Measurements from ENCODE around the gene FRS2. TPM values are rescaled to one million over a fixed set of nuclear protein-coding genes. Genes with fewer than 3 reads are reported as not detected.
A peak's percentile ranks its signal among the peaks of the same experiment; 100 is the strongest.

The FRS2 gene
- polyA plus RNA-seq, 6 donors from 2014 or later: 18.0 to 31.4 (median 28.3) TPM

- DNase-seq (no peak), ATAC-seq (ENCODE audit: low read depth in 2 of 2) (no peak)
- Mint-ChIP-seq H3K27me3 (no peaks in the 10 kb centered on the region), H3K4me3 (no peak overlapping the region), H3K4me1 (no peaks in the 10 kb centered on the region), H3K27ac (peak overlapping the region in 3 of 6 donors; percentile 1 to 83 (median 41)), H3K9me3 (no peaks in the 10 kb centered on the region), H3K36me3 (no peaks in the 10 kb centered on the region)
Observed at GRCh38 chr12:69566603-69567002, 96.4 kb downstream of the FRS2 start.

DNA sequence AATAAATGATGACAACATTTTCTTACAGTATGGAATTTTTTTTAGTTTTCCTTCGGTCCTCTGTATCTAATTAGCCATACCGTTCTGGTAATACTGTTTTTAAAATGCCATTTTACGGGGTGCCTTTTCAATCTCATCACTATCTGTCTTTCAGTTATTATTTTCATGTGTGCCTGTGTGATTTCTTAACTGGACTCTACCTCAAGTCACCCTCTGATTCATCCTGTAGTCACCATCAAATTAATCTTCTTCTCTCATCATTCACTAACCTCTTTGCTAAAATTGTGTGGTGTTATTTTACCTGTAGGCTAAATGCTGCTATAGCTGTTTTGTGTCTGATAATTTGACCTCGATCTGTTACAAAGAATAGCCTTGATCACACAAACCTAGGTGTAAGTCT, 99.0 kb downstream of the FRS2 start:
- peaks cover 0 to 10% of the 10 kb centered on the region in 2 donors for H3K36me3 Mint-ChIP-seq
- ATAC-seq (ENCODE audit: low read depth in 2 of 2): no peak
- no peak for DNase-seq
- no peaks in the 10 kb centered on the region for H3K4me1 Mint-ChIP-seq
- H3K4me3 Mint-ChIP-seq: no peak overlapping the region
- H3K27ac Mint-ChIP-seq: peak overlapping the region in 4 of 6 donors; percentile 42 to 89 (median 72)
- H3K27me3 Mint-ChIP-seq: no peaks in the 10 kb centered on the region
- H3K9me3 Mint-ChIP-seq: no peaks in the 10 kb centered on the region

DNA sequence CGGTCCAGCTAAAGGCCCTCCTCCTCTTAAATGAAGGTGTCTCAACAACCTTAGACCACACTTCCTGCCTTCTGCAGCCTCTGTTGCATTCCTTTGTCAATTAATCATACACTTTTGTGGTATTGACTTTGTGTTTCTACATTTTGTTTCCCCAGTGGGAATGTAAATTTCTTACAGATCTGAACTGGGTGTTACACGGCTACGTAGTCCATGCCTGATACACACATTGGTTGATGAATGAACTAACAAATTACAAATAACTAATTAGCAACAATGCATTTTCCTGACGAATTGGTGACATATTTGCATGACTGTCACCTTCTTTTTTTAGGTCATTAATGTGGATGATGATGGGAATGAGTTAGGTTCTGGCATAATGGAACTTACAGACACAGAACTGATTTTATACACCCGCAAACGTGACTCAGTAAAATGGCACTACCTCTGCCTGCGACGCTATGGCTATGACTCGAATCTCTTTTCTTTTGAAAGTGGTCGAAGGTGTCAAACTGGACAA, 99.9 kb downstream of the FRS2 start:
- H3K9me3 Mint-ChIP-seq: no peaks in the 10 kb centered on the region
- no peaks in the 10 kb centered on the region for H3K27me3 Mint-ChIP-seq
- H3K4me3 Mint-ChIP-seq: no peak overlapping the region
- DNase-seq: no peak
- peak overlapping the region in 4 of 6 donors; percentile 42 to 91 (median 83) for H3K27ac Mint-ChIP-seq
- peaks cover 0 to 16% of the 10 kb centered on the region in 2 donors for H3K36me3 Mint-ChIP-seq
- no peaks in the 10 kb centered on the region for H3K4me1 Mint-ChIP-seq
- ATAC-seq (ENCODE audit: low read depth in 2 of 2): no peak

DNA sequence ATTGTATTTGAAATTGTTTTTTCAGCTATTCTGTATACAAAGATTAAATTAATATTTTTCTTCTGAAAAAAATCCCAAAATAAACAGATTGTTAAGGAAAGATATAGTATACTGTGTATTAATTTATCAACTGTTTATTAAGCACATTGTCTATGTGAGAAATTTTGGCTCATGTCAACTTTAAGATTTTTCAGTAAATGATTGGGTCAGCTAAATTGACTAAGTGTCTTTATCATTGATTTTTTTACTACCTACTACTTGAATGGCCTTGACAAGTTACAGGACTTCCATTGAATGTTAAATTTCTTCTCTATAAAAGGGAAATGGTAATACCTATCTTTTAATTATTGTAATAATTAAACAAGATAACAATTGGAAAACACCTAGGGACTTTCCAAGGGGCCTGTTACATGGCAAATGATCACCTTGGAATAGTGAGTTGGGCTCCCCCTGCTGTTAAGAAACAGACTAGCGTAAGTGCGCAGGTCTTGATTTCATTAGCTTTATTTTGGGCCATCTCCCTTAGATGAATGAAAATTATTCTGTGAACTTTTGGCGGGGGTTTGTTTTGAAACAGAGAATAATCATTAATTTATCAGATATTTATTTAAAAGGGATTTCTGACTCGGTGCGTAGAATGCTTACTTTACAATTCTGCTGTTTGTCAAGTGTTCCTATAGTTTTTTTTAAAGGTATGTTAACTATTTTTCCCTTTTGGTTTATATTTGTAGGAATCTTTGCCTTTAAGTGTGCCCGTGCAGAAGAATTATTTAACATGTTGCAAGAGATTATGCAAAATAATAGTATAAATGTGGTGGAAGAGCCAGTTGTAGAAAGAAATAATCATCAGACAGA, 100.6 kb downstream of the FRS2 start:
- Mint-ChIP-seq H3K36me3 (peaks cover 0 to 16% of the 10 kb centered on the region in 2 donors), H3K9me3 (no peaks in the 10 kb centered on the region), H3K4me1 (no peaks in the 10 kb centered on the region), H3K27ac (peak overlapping the region in 5 of 6 donors; percentile 22 to 88 (median 83)), H3K4me3 (no peak overlapping the region), H3K27me3 (no peaks in the 10 kb centered on the region)
- peak; percentile 97 to 98 for ATAC-seq (ENCODE audit: low read depth in 2 of 2)
- DNase-seq: peak; percentile 62

DNA sequence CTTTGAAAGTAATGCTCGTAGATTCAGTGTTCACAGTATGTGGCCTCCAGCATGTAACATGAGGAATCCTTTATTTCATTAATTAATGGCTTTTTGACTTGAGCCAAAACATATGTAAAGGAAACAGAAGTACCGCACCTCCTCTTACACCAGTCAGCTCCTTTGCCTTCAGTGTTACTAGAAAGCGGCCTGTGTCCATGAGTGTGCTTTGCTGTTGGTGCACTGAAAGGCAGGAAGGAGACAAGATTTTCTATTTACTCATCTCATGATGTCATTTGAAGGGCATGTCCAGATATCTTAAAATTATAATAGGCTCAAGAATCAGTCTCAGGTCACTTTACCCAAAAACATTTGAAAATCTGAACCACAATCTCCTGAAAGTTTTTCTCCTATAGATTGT, 105.2 kb downstream of the FRS2 start:
- Mint-ChIP-seq H3K9me3 (no peaks in the 10 kb centered on the region), H3K4me3 (no peak overlapping the region), H3K27ac (no peak overlapping the region), H3K27me3 (no peaks in the 10 kb centered on the region), H3K36me3 (peaks cover 0 to 16% of the 10 kb centered on the region in 2 donors), H3K4me1 (peaks cover 0 to 8% (median 0%) of the 10 kb centered on the region in 3 donors)
- ATAC-seq (ENCODE audit: low read depth in 2 of 2): no peak
- no peak for DNase-seq

- H3K9me3 Mint-ChIP-seq: peaks cover 0 to 1% (median 0%) of the 10 kb centered on the region in 7 donors
- ATAC-seq (ENCODE audit: low read depth in 2 of 2): no peak
- H3K4me3 Mint-ChIP-seq: no peak overlapping the region
- H3K36me3 Mint-ChIP-seq: peaks cover 0 to 11% of the 10 kb centered on the region in 2 donors
- DNase-seq: no peak
- H3K4me1 Mint-ChIP-seq: peaks cover 0 to 8% (median 0%) of the 10 kb centered on the region in 3 donors
- H3K27ac Mint-ChIP-seq: peak overlapping the region in 1 of 6 donors; percentile 8
- H3K27me3 Mint-ChIP-seq: no peaks in the 10 kb centered on the region
Observed at GRCh38 chr12:69578283-69578682, 108.1 kb downstream of the FRS2 start.

DNA sequence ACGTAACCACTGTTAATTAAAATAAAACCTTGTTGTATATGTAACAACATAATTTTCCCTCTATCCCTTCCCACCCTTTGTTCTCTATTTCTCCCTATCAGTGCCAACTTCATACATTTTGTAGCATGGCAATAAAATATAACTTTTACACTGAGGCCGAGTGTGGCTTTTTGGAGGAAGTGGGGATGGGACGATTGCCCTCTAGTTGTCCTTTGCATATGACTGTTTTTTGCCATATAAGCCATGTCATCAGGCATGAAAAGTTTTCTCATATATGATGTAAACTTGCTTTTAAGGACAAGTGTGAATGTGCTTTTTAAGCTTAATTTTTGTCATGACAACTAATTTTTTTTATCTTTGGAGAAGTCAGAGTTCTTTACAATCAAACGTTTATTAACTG, 108.8 kb downstream of the FRS2 start:
- peaks cover 0 to 8% of the 10 kb centered on the region in 2 donors for H3K36me3 Mint-ChIP-seq
- ATAC-seq (ENCODE audit: low read depth in 2 of 2): no peak
- no peak overlapping the region for H3K27ac Mint-ChIP-seq
- H3K4me3 Mint-ChIP-seq: no peak overlapping the region
- peaks cover 0 to 8% (median 0%) of the 10 kb centered on the region in 3 donors for H3K4me1 Mint-ChIP-seq
- no peak for DNase-seq
- H3K9me3 Mint-ChIP-seq: peaks cover 0 to 1% (median 0%) of the 10 kb centered on the region in 7 donors
- H3K27me3 Mint-ChIP-seq: no peaks in the 10 kb centered on the region

- Mint-ChIP-seq H3K27me3 (no peaks in the 10 kb centered on the region), H3K4me3 (peak overlapping the region in 1 of 8 donors; percentile 17), H3K36me3 (no peaks in the 10 kb centered on the region), H3K4me1 (peaks cover 0 to 8% (median 3%) of the 10 kb centered on the region in 3 donors), H3K27ac (no peak overlapping the region), H3K9me3 (peaks cover 0 to 1% (median 0%) of the 10 kb centered on the region in 7 donors)
- ATAC-seq (ENCODE audit: low read depth in 2 of 2): no peak
- DNase-seq: no peak
Observed at GRCh38 chr12:69580074-69580473, 109.9 kb downstream of the FRS2 start.

GRCh38 chr12:69583203-69583602, 113.0 kb downstream of the FRS2 start:
- Mint-ChIP-seq H3K4me1 (peaks cover 9 to 16% (median 14%) of the 10 kb centered on the region in 3 donors), H3K4me3 (peak overlapping the region in 1 of 8 donors; percentile 99), H3K27ac (no peak overlapping the region), H3K27me3 (no peaks in the 10 kb centered on the region), H3K36me3 (no peaks in the 10 kb centered on the region), H3K9me3 (peaks cover 0 to 1% (median 0%) of the 10 kb centered on the region in 7 donors)
- ATAC-seq (ENCODE audit: low read depth in 2 of 2) (no peak), DNase-seq (no peak)

- H3K27ac Mint-ChIP-seq: peak within 1 kb of the TSS; percentile 97 to 99 (median 98)
- no peaks in the 10 kb centered on the region for H3K27me3 Mint-ChIP-seq
- peak; percentile 89 to 91 for ATAC-seq (ENCODE audit: low read depth in 2 of 2)
Observed at GRCh38 chr12:69585189-69586062, 115.2 kb downstream of the FRS2 start, which contains the start of gene CCT2. CCT2 (plus strand) TSS chr12:69585459; CDS start chr12:69585522, 63 bp downstream.

DNA sequence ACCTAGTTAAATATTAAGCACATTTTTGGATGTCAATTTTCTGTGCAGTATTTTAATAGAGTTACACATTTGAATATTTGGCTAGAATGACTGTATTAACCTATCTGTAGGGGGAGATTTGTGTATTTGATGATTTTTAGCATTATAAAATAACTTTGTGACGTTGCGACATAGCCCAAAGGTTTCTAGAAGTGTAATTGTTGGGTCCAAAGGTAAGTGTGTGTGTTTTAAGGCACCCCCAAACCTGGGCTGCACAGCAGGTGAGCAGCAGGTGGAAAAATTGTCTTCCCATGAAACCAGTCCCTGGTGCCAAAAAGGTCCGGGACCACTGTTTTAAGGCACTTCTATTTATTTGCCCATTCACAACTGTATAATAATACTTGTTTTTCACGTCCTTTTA, 118.3 kb downstream of the FRS2 start:
- peaks cover 7 to 20% (median 14%) of the 10 kb centered on the region in 3 donors for H3K4me1 Mint-ChIP-seq
- H3K27ac Mint-ChIP-seq: peak overlapping the region in 1 of 6 donors; percentile 9
- no peaks in the 10 kb centered on the region for H3K27me3 Mint-ChIP-seq
- DNase-seq: no peak
- peak overlapping the region in 2 of 8 donors; percentile 44 to 65 for H3K4me3 Mint-ChIP-seq
- ATAC-seq (ENCODE audit: low read depth in 2 of 2): no peak
- no peaks in the 10 kb centered on the region for H3K9me3 Mint-ChIP-seq
- H3K36me3 Mint-ChIP-seq: peaks cover 0 to 14% of the 10 kb centered on the region in 2 donors

More at GRCh38 chr12:69585189-69586062, 115.2 kb downstream of the FRS2 start, which contains the start of gene CCT2:
- peaks cover 0 to 1% (median 0%) of the 10 kb centered on the region in 7 donors for H3K9me3 Mint-ChIP-seq
- DNase-seq: peak; percentile 94
- peaks cover 0 to 8% of the 10 kb centered on the region in 2 donors for H3K36me3 Mint-ChIP-seq
- H3K4me3 Mint-ChIP-seq: peak within 1 kb of the TSS; percentile 95 to 99 (median 98)
- H3K4me1 Mint-ChIP-seq: peaks cover 7 to 16% (median 9%) of the 10 kb centered on the region in 3 donors

DNA sequence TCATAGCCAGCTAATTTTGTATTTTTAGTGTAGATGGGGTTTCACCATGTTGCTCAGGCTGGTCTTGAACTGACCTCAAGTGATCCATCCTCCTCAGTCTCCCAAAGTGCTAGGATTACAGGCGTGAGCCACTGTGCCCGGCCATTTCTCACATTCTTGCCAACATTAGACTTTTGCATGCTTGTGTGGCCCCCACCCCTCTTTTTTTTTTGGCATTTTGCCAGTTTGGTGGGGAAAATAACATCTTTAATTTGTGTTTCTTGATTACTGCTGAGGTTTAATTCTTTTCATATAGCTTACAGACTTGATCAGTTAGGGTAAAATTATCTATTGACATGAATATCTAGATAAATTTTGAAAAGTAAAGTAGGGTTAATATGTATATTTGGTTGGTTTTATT, 118.9 kb downstream of the FRS2 start:
- H3K27me3 Mint-ChIP-seq: no peaks in the 10 kb centered on the region
- DNase-seq (no peak), ATAC-seq (ENCODE audit: low read depth in 2 of 2) (no peak)
- no peaks in the 10 kb centered on the region for H3K9me3 Mint-ChIP-seq
- H3K36me3 Mint-ChIP-seq: peaks cover 0 to 14% of the 10 kb centered on the region in 2 donors
- peak overlapping the region in 1 of 6 donors; percentile 47 for H3K27ac Mint-ChIP-seq
- H3K4me1 Mint-ChIP-seq: peaks cover 7 to 20% (median 14%) of the 10 kb centered on the region in 3 donors
- peak overlapping the region in 2 of 8 donors; percentile 44 to 65 for H3K4me3 Mint-ChIP-seq

DNA sequence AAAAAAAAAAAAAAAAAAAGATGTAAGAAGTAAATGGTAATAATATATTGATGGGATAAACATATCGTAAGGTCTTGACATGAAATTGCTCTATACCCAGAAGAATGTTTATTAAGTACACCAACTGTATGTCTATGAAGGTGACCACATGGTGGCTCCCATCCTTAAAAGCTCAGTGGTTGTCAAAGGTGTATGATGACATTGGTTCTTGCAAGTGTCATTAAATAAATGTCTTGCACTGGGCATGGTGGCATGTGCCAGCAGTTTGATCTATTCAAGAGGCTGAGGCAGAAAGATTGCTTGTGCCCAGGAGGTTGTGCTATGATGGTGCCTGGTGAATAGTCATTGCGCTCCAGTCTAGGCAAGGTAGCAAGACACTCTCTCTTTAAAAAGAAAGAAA, 125.5 kb downstream of the FRS2 start:
- peak overlapping the region in 1 of 8 donors; percentile 44 for H3K4me3 Mint-ChIP-seq
- no peaks in the 10 kb centered on the region for H3K27me3 Mint-ChIP-seq
- no peak overlapping the region for H3K27ac Mint-ChIP-seq
- peaks cover 6 to 27% of the 10 kb centered on the region in 2 donors for H3K36me3 Mint-ChIP-seq
- H3K4me1 Mint-ChIP-seq: peaks cover 0 to 4% (median 4%) of the 10 kb centered on the region in 3 donors
- no peak for ATAC-seq (ENCODE audit: low read depth in 2 of 2)
- H3K9me3 Mint-ChIP-seq: no peaks in the 10 kb centered on the region
- DNase-seq: no peak
